ENCODE results near the gene RANBP1. TPM values are rescaled to one million over a fixed set of nuclear protein-coding genes. Genes with fewer than 3 reads are reported as not detected.

Gene RANBP1
- polyA plus RNA-seq, 1 donor (not counting 4 experiments of a cell fraction or from before 2014, with no cell fraction given) = 193 TPM

DNA sequence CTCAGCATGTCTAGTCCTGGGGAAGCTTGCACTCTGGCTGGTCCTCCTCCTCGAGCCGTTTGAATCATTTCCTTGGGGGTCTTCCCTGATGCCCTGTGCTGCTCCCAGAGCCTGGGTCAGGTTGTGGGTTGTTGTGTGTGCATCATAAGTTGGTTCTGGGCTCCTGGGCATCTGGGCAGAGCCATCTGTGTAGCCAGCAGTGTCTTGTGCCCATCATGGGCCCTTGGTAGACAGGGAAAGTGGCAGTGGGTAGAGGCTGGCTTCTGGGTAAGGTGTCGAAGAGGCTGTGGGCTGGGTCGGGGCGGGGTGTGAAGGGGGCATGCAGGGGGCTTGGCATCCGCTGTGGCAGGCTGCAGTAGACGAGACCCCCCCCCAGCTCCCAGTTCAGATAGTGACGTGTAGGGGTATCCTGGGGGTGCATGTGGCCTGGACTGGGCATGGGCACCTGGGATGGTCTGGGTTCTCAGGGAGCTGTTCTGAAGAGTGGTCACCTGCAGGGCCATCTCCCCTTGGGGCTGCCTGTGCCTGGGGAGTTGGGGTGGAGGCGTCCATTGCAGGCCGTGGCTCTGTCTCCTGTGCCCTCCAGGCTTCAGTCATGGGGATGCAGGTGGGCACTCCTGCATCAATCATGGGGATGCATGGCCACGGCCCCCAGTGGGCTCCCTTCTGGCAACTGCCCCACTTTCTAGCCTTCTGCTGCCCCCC, 8.3 kb downstream of the RANBP1 start:
- peaks cover 49% of the 10 kb centered on the region for H3K79me2 ChIP-seq (ENCODE audit: control insufficient read depth, insufficient read depth, low read length)

DNA sequence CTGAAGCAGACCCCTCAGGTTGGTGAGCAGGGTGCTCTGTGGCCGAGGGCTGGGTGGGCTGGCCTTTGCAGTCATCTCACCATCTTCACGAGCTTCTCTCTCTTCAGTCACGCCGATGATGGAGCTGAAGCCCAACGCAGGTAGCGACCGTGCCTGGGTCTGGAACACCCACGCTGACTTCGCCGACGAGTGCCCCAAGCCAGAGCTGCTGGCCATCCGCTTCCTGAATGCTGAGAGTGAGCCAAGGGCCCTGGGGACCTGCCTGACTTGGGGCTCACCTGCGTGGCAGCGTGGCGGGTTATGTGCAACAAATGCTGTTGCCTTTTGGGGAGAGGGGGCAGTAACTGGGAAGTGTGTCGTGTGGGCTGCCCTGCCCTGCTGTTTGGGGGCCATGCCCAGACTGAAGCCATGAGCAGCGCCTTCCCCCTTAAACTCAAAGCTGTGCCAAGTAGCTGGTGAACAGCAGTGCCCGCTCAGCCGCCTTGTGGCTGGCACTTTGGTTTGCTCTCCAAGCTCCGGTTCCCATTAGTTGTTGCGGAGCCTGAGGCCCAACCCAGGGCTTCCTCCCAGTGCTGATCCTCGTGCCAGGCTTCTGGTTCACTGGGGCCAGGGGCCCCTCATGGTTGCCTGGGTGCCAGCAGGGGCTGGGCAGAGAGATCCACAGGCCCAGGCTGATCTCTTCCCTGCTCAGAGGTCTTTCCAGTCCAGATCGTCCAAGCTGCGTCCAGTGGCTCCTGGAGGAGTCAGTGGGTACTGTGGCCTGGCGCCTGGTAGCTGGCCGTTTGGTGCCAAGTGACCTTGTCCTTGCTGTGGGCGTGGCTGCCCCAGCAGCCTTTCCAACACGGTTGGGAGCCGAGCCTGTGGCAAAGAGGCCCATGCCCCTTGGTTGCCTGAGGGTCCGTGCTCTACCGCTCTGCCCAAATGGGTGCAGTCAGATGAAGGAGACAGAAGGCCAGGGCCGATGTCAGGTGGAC, 9.6 kb downstream of the RANBP1 start:
- Histone ChIP-seq H3K79me2 (ENCODE audit: control insufficient read depth, insufficient read depth, low read length) (peaks cover 36% of the 10 kb centered on the region), H3K9me3 (ENCODE audit: control insufficient read depth, low read depth, low read length) (no peaks in the 10 kb centered on the region), H3K27me3 (ENCODE audit: control insufficient read depth, extremely low read depth, insufficient read depth, low read length) (no peaks in the 10 kb centered on the region), H3K9me1 (ENCODE audit: control insufficient read depth, extremely low read depth, insufficient read depth, low read length) (no peaks in the 10 kb centered on the region), H3K27ac (ENCODE audit: control insufficient read depth, insufficient read depth, low read length) (no peak overlapping the region), H3K4me1 (ENCODE audit: control insufficient read depth, extremely low read depth, insufficient read depth, low read length) (no peaks in the 10 kb centered on the region), H3K36me3 (ENCODE audit: control insufficient read depth in 2 of 2, extremely low read depth in 1 of 2, insufficient read depth in 2 of 2, low read length in 2 of 2) (peaks cover 21 to 32% of the 10 kb centered on the region in 2 experiments), H2AFZ (ENCODE audit: control insufficient read depth, low read length) (no peak overlapping the region), H3K4me2 (ENCODE audit: control insufficient read depth, extremely low read depth, insufficient read depth, low read depth, low read length) (no peak overlapping the region), H4K20me1 (ENCODE audit: control insufficient read depth, extremely low read depth, insufficient read depth, low read length) (peaks cover 2% of the 10 kb centered on the region), H3K9ac (ENCODE audit: control insufficient read depth, extremely low read depth, insufficient read depth, low read length) (no peak overlapping the region), H3K4me3 (ENCODE audit: control insufficient read depth in 2 of 3, extremely low read depth in 1 of 3, insufficient read depth in 2 of 3, low read depth in 1 of 3, low read length in 3 of 3) (no peak overlapping the region)
- DNase-seq (ENCODE audit: low read depth, low spot score) (no peak), FAIRE-seq (no peak)
- dilution Hi-C loops (cut with MboI; ENCODE audit: extremely low pct_ligation_motif_present, low sequenced_read_pairs) = no loop called here
- TF ChIP-seq EZH2 (IDR thresholded peaks at IDR 0.05; ENCODE audit: low read length) (no peak), CTCF (optimal IDR thresholded peaks at IDR 0.05 in 1 of 3, IDR thresholded peaks at IDR 0.05 in 1 of 3, conservative IDR thresholded peaks at IDR 0.05 in 1 of 3; ENCODE audit: extremely low read depth in 1 of 3, insufficient read depth in 2 of 3, low read length in 3 of 3) (no peak)

More for the DNA sequence above, 8.3 kb downstream of the RANBP1 start:
- H4K20me1 ChIP-seq (ENCODE audit: control insufficient read depth, extremely low read depth, insufficient read depth, low read length) = peaks cover 2% of the 10 kb centered on the region
- no peak overlapping the region for H3K9ac ChIP-seq (ENCODE audit: control insufficient read depth, extremely low read depth, insufficient read depth, low read length)
- no peak overlapping the region for H3K4me2 ChIP-seq (ENCODE audit: control insufficient read depth, extremely low read depth, insufficient read depth, low read depth, low read length)
- FAIRE-seq (no peak), DNase-seq (ENCODE audit: low read depth, low spot score) (no peak)
- no peaks in the 10 kb centered on the region for H3K27me3 ChIP-seq (ENCODE audit: control insufficient read depth, extremely low read depth, insufficient read depth, low read length)
- H3K27ac ChIP-seq (ENCODE audit: control insufficient read depth, insufficient read depth, low read length) = no peak overlapping the region
- no peaks in the 10 kb centered on the region for H3K4me1 ChIP-seq (ENCODE audit: control insufficient read depth, extremely low read depth, insufficient read depth, low read length)
- no peaks in the 10 kb centered on the region for H3K9me1 ChIP-seq (ENCODE audit: control insufficient read depth, extremely low read depth, insufficient read depth, low read length)
- dilution Hi-C loops (cut with MboI; ENCODE audit: extremely low pct_ligation_motif_present, low sequenced_read_pairs) = no loop called here
- peaks cover 29 to 43% of the 10 kb centered on the region in 2 experiments for H3K36me3 ChIP-seq (ENCODE audit: control insufficient read depth in 2 of 2, extremely low read depth in 1 of 2, insufficient read depth in 2 of 2, low read length in 2 of 2)
- H3K4me3 ChIP-seq (ENCODE audit: control insufficient read depth in 2 of 3, extremely low read depth in 1 of 3, insufficient read depth in 2 of 3, low read depth in 1 of 3, low read length in 3 of 3) = no peak overlapping the region
- H2AFZ ChIP-seq (ENCODE audit: control insufficient read depth, low read length) = no peak overlapping the region
- no peaks in the 10 kb centered on the region for H3K9me3 ChIP-seq (ENCODE audit: control insufficient read depth, low read depth, low read length)
- TF ChIP-seq CTCF (optimal IDR thresholded peaks at IDR 0.05 in 1 of 3, IDR thresholded peaks at IDR 0.05 in 1 of 3, conservative IDR thresholded peaks at IDR 0.05 in 1 of 3; ENCODE audit: extremely low read depth in 1 of 3, insufficient read depth in 2 of 3, low read length in 3 of 3) (no peak), EZH2 (IDR thresholded peaks at IDR 0.05; ENCODE audit: low read length) (no peak)

Measured in keratinocyte (primary cell).